Left renal pelvis (tissue), 4 donors: ENCODE measurements around the gene PEX14. TPM values are rescaled to one million over a fixed set of nuclear protein-coding genes. Genes with fewer than 3 reads are reported as not detected.
"Not testable (repeated sequence)": the region's sequence is repeated elsewhere in the genome, so short reads cannot be mapped to it uniquely, and the experiment has no call there.

Source experiments
- DNase-seq, 4 donors: peaks; one replicate each; pipeline ENCODE4 v3.0.0-alpha.2; 2013; ENCODE audit warnings: low read depth in 4 of 4, low spot score in 3 of 4
- polyA plus RNA-seq, 4 donors: library from polyadenylated mRNA; unstranded; fragments of 120-200 nt; gene quantifications; one replicate each; pipeline ENCODE4 v1.2.1, GENCODE V29; 2013; ENCODE audit not compliant: insufficient read length in 4 of 4

Gene PEX14
- 10 to 100 TPM; 15.6 to 26.2 (median 19.3) TPM for polyA plus RNA-seq

GRCh38 chr1:10474613-10475507 lies at the start of gene PEX14:
TSS of gene PEX14 (plus strand) at chr1:10474950. CDS start at chr1:10474967, 17 bp downstream.
- peak in 3 of 4 donors; percentile 62 to 76 (median 70) for DNase-seq

GRCh38 chr1:10425826-10426534 lies 48.8 kb upstream of the PEX14 start:
- not testable (repeated sequence) for DNase-seq

- DNase-seq: not testable (repeated sequence)
Measured at GRCh38 chr1:10426535-10426848, 48.3 kb upstream of the PEX14 start.

- no peak for DNase-seq
Measured at GRCh38 chr1:10428984-10429383, 45.8 kb upstream of the PEX14 start.

GRCh38 chr1:10429868-10430215 lies 44.9 kb upstream of the PEX14 start:
- no peak for DNase-seq

- peak; percentile 77 to 89 (median 84) for DNase-seq
Measured at GRCh38 chr1:10430216-10431069, 44.3 kb upstream of the PEX14 start, which contains the start of gene CENPS. TSS of gene CENPS (plus strand) at chr1:10430433. CDS start at chr1:10430518, 85 bp downstream.

- DNase-seq: no peak
Measured at GRCh38 chr1:10431070-10431730, 43.5 kb upstream of the PEX14 start.

GRCh38 chr1:10432910-10433700 lies 41.6 kb upstream of the PEX14 start:
- no peak for DNase-seq

GRCh38 chr1:10433790-10434189 lies 41.0 kb upstream of the PEX14 start:
- DNase-seq: no peak

- no peak for DNase-seq
Measured at GRCh38 chr1:10434590-10434989, 40.2 kb upstream of the PEX14 start.

GRCh38 chr1:10437052-10437451 lies 37.7 kb upstream of the PEX14 start:
- DNase-seq: no peak

GRCh38 chr1:10438677-10439163 lies 36.0 kb upstream of the PEX14 start:
- no peak for DNase-seq

GRCh38 chr1:10440305-10440704 lies 34.4 kb upstream of the PEX14 start:
- no peak for DNase-seq

GRCh38 chr1:10440794-10441193 lies 34.0 kb upstream of the PEX14 start:
- DNase-seq: no peak

GRCh38 chr1:10444248-10444647 lies 30.5 kb upstream of the PEX14 start:
- no peak for DNase-seq

- DNase-seq: no peak
Measured at GRCh38 chr1:10444795-10445397, 29.9 kb upstream of the PEX14 start.

- no peak for DNase-seq
Measured at GRCh38 chr1:10446790-10447422, 27.8 kb upstream of the PEX14 start.

- DNase-seq: no peak
Measured at GRCh38 chr1:10449751-10450150, 25.0 kb upstream of the PEX14 start, which contains the start of gene CORT. TSS of gene CORT (plus strand) at chr1:10450031. CDS start at chr1:10450224, 193 bp downstream.
